ENCODE results near the gene SFT2D3. TPM values are rescaled to one million over a fixed set of nuclear protein-coding genes. Genes with fewer than 3 reads are reported as not detected.
A peak's percentile ranks its signal among the peaks of the same experiment; 100 is the strongest.

Gene SFT2D3
- total RNA-seq, 2 donors from 2014 or later: 5.9 to 6.0 TPM

GRCh38 chr2:127671557-127672302 is 29.6 kb upstream of the SFT2D3 start:
- DNase-seq (no peak), ATAC-seq (no peak)
- H3K9me3 ChIP-seq (ENCODE audit: control insufficient read depth, low read length, poor library complexity, severe bottlenecking): no peaks in the 10 kb centered on the region
- H3K4me3 Mint-ChIP-seq: no peak overlapping the region
- H3K4me1 Mint-ChIP-seq: peaks cover 16% of the 10 kb centered on the region
- peaks cover 8% of the 10 kb centered on the region for H3K36me3 Mint-ChIP-seq (ENCODE audit: low read depth)
- H3K27me3 Mint-ChIP-seq: peaks cover 67% of the 10 kb centered on the region
- H3K27ac Mint-ChIP-seq: no peak overlapping the region

GRCh38 chr2:127672341-127673224 is 28.7 kb upstream of the SFT2D3 start:
- Mint-ChIP-seq H3K36me3 (ENCODE audit: low read depth) (peaks cover 8% of the 10 kb centered on the region), H3K4me1 (peaks cover 16% of the 10 kb centered on the region), H3K4me3 (no peak overlapping the region), H3K27ac (no peak overlapping the region), H3K27me3 (peaks cover 72% of the 10 kb centered on the region)
- ATAC-seq (no peak), DNase-seq (no peak)
- H3K9me3 ChIP-seq (ENCODE audit: control insufficient read depth, low read length, poor library complexity, severe bottlenecking): no peaks in the 10 kb centered on the region

GRCh38 chr2:127673291-127674069 is 27.8 kb upstream of the SFT2D3 start:
- Mint-ChIP-seq H3K36me3 (ENCODE audit: low read depth) (peaks cover 11% of the 10 kb centered on the region), H3K4me3 (peak overlapping the region; percentile 82), H3K4me1 (peaks cover 16% of the 10 kb centered on the region), H3K27ac (peak overlapping the region; percentile 19), H3K27me3 (peaks cover 81% of the 10 kb centered on the region)
- DNase-seq (no peak), ATAC-seq (no peak)
- no peaks in the 10 kb centered on the region for H3K9me3 ChIP-seq (ENCODE audit: control insufficient read depth, low read length, poor library complexity, severe bottlenecking)

GRCh38 chr2:127674241-127675209 is 26.8 kb upstream of the SFT2D3 start:
- peak; percentile 59 for ATAC-seq
- peaks cover 81% of the 10 kb centered on the region for H3K27me3 Mint-ChIP-seq
- H3K36me3 Mint-ChIP-seq (ENCODE audit: low read depth): peaks cover 14% of the 10 kb centered on the region
- H3K4me3 Mint-ChIP-seq: peak overlapping the region; percentile 82
- H3K4me1 Mint-ChIP-seq: peaks cover 16% of the 10 kb centered on the region
- no peak for DNase-seq
- peak overlapping the region; percentile 19 for H3K27ac Mint-ChIP-seq
- no peaks in the 10 kb centered on the region for H3K9me3 ChIP-seq (ENCODE audit: control insufficient read depth, low read length, poor library complexity, severe bottlenecking)

GRCh38 chr2:127675331-127676261 is 25.7 kb upstream of the SFT2D3 start, which contains the start of gene LIMS2:
TSS of gene LIMS2 (minus strand) at chr2:127675530. CDS start at chr2:127675024, 506 bp downstream.
- Mint-ChIP-seq H3K27ac (no peak within 1 kb of the TSS), H3K36me3 (ENCODE audit: low read depth) (peaks cover 14% of the 10 kb centered on the region), H3K4me3 (peak within 1 kb of the TSS; percentile 82), H3K4me1 (peaks cover 16% of the 10 kb centered on the region), H3K27me3 (peaks cover 76% of the 10 kb centered on the region)
- no peaks in the 10 kb centered on the region for H3K9me3 ChIP-seq (ENCODE audit: control insufficient read depth, low read length, poor library complexity, severe bottlenecking)
- DNase-seq (no peak), ATAC-seq (no peak)

GRCh38 chr2:127676906-127677305 is 24.4 kb upstream of the SFT2D3 start:
- no peaks in the 10 kb centered on the region for H3K9me3 ChIP-seq (ENCODE audit: control insufficient read depth, low read length, poor library complexity, severe bottlenecking)
- no peak overlapping the region for H3K27ac Mint-ChIP-seq
- H3K4me1 Mint-ChIP-seq: peaks cover 16% of the 10 kb centered on the region
- DNase-seq: no peak
- H3K4me3 Mint-ChIP-seq: peak overlapping the region; percentile 21
- H3K27me3 Mint-ChIP-seq: peaks cover 69% of the 10 kb centered on the region
- no peak for ATAC-seq
- H3K36me3 Mint-ChIP-seq (ENCODE audit: low read depth): peaks cover 14% of the 10 kb centered on the region

GRCh38 chr2:127678531-127678930 is 22.8 kb upstream of the SFT2D3 start:
- no peak overlapping the region for H3K27ac Mint-ChIP-seq
- H3K27me3 Mint-ChIP-seq: peaks cover 53% of the 10 kb centered on the region
- no peak overlapping the region for H3K4me3 Mint-ChIP-seq
- H3K9me3 ChIP-seq (ENCODE audit: control insufficient read depth, low read length, poor library complexity, severe bottlenecking): no peaks in the 10 kb centered on the region
- DNase-seq (no peak), ATAC-seq (no peak)
- peaks cover 11% of the 10 kb centered on the region for H3K4me1 Mint-ChIP-seq
- H3K36me3 Mint-ChIP-seq (ENCODE audit: low read depth): peaks cover 9% of the 10 kb centered on the region

GRCh38 chr2:127678991-127679390 is 22.3 kb upstream of the SFT2D3 start:
- peaks cover 53% of the 10 kb centered on the region for H3K27me3 Mint-ChIP-seq
- peaks cover 9% of the 10 kb centered on the region for H3K4me1 Mint-ChIP-seq
- H3K4me3 Mint-ChIP-seq: peak overlapping the region; percentile 25
- H3K27ac Mint-ChIP-seq: no peak overlapping the region
- no peaks in the 10 kb centered on the region for H3K9me3 ChIP-seq (ENCODE audit: control insufficient read depth, low read length, poor library complexity, severe bottlenecking)
- ATAC-seq (no peak), DNase-seq (no peak)
- H3K36me3 Mint-ChIP-seq (ENCODE audit: low read depth): peaks cover 9% of the 10 kb centered on the region

GRCh38 chr2:127679680-127680361 is 21.5 kb upstream of the SFT2D3 start:
- H3K4me1 Mint-ChIP-seq: peaks cover 6% of the 10 kb centered on the region
- H3K4me3 Mint-ChIP-seq: no peak overlapping the region
- DNase-seq: no peak
- no peak overlapping the region for H3K27ac Mint-ChIP-seq
- no peak for ATAC-seq
- H3K9me3 ChIP-seq (ENCODE audit: control insufficient read depth, low read length, poor library complexity, severe bottlenecking): no peaks in the 10 kb centered on the region
- peaks cover 9% of the 10 kb centered on the region for H3K36me3 Mint-ChIP-seq (ENCODE audit: low read depth)
- H3K27me3 Mint-ChIP-seq: peaks cover 50% of the 10 kb centered on the region

- H3K4me1 Mint-ChIP-seq: peaks cover 3% of the 10 kb centered on the region
- no peak overlapping the region for H3K4me3 Mint-ChIP-seq
- peaks cover 9% of the 10 kb centered on the region for H3K36me3 Mint-ChIP-seq (ENCODE audit: low read depth)
- ATAC-seq: no peak
- DNase-seq: no peak
- H3K27me3 Mint-ChIP-seq: peaks cover 51% of the 10 kb centered on the region
- H3K9me3 ChIP-seq (ENCODE audit: control insufficient read depth, low read length, poor library complexity, severe bottlenecking): no peaks in the 10 kb centered on the region
- H3K27ac Mint-ChIP-seq: no peak overlapping the region
Observed at GRCh38 chr2:127680706-127681287, 20.5 kb upstream of the SFT2D3 start.
